AG08396 (cell line): ENCODE measurements around the gene C6orf52.
"Not testable (repeated sequence)": the region's sequence is repeated elsewhere in the genome, so short reads cannot be mapped to it uniquely, and the experiment has no call there.

Experiments
- DNase-seq: peaks from one replicate; pipeline ENCODE4 v3.0.0; 2012; ENCODE audit warnings: low spot score, mixed read lengths

C6orf52 gene

GRCh38 chr6:10696655-10697054 is 2.2 kb upstream of the C6orf52 start:
- DNase-seq, result no peak

GRCh38 chr6:10695086-10695657 is 756 bp upstream of the C6orf52 start:
- DNase-seq, result no peak

- DNase-seq, result no peak
These were observed 1.4 kb downstream of the C6orf52 start for GRCh38 chr6:10692965-10693538.

GRCh38 chr6:10690651-10691445 is 3.6 kb downstream of the C6orf52 start:
- DNase-seq, result no peak

GRCh38 chr6:10687582-10687981 is 6.8 kb downstream of the C6orf52 start:
- no peak for DNase-seq

- DNase-seq, result no peak
These were observed 7.5 kb downstream of the C6orf52 start for GRCh38 chr6:10686901-10687300.

GRCh38 chr6:10685092-10685915 is 9.1 kb downstream of the C6orf52 start:
- DNase-seq, result no peak

- no peak for DNase-seq
These were observed 9.8 kb downstream of the C6orf52 start for GRCh38 chr6:10684618-10685017.

- DNase-seq, result no peak
These were observed 11.9 kb downstream of the C6orf52 start for GRCh38 chr6:10682355-10682988.

- DNase-seq, result no peak
These were observed 12.6 kb downstream of the C6orf52 start for GRCh38 chr6:10681795-10682194.

GRCh38 chr6:10678456-10678855 is 16.0 kb downstream of the C6orf52 start:
- no peak for DNase-seq

GRCh38 chr6:10676403-10676802 is 18.0 kb downstream of the C6orf52 start:
- DNase-seq, result no peak

GRCh38 chr6:10668126-10668917 is 26.1 kb downstream of the C6orf52 start:
- DNase-seq, result no peak

- DNase-seq, result not testable (repeated sequence)
These were observed 28.8 kb downstream of the C6orf52 start for GRCh38 chr6:10665595-10665994.

GRCh38 chr6:10662742-10663141 is 31.7 kb downstream of the C6orf52 start:
- DNase-seq, result no peak

GRCh38 chr6:10662207-10662606 is 32.2 kb downstream of the C6orf52 start:
- no peak for DNase-seq

- DNase-seq, result not testable (repeated sequence)
These were observed 33.8 kb downstream of the C6orf52 start for GRCh38 chr6:10660431-10661191.

- DNase-seq, result no peak
These were observed 34.6 kb downstream of the C6orf52 start for GRCh38 chr6:10659699-10660348.

GRCh38 chr6:10658910-10659698 is 35.3 kb downstream of the C6orf52 start:
- no peak for DNase-seq
